SU-DHL-6 (cell line): ENCODE results near the gene SEC11C.
A peak's percentile ranks its signal among the peaks of the same experiment; 100 is the strongest.

ENCODE experiments used
- H2AFZ ChIP-seq: fragments of 200-600 bp; sonication (generic); 2 replicates; pipeline ENCODE4 v1.6.1; 2014; ENCODE audit warnings: low read depth, mild to moderate bottlenecking, moderate library complexity, mixed read lengths, antibody characterized with exemption, low read length; ENCODE audit not compliant: severe bottlenecking
- H3F3A ChIP-seq: fragments of 200-600 bp; shearing (Covaris generic); 2 replicates; pipeline ENCODE4 v1.6.0; 2016; ENCODE audit warnings: antibody characterized with exemption, mild to moderate bottlenecking; ENCODE audit not compliant: insufficient read depth
- H3K27ac ChIP-seq: fragments of 200-600 bp; sonication (generic); 2 replicates; pipeline ENCODE4 v1.5.1; 2016; ENCODE audit warnings: low read depth, mild to moderate bottlenecking, low read length, moderate library complexity, mixed read lengths
- H3K27me3 ChIP-seq: fragments of 200-600 bp; sonication (generic), shearing (Covaris generic); 2 replicates; pipeline ENCODE4 v1.6.0; 2014; ENCODE audit warnings: mild to moderate bottlenecking, low read length
- H3K36me3 ChIP-seq: fragments of 200-600 bp; sonication (generic); 2 replicates; pipeline ENCODE4 v1.6.1; 2014; ENCODE audit warnings: mild to moderate bottlenecking, low read length, mixed read lengths
- H3K4me2 ChIP-seq: fragments of 300-600, 200-600 bp; shearing (Covaris generic), sonication (generic); 2 replicates; pipeline ENCODE4 v1.6.0; 2014; ENCODE audit warnings: low read length, low read depth, mild to moderate bottlenecking; ENCODE audit not compliant: poor library complexity, severe bottlenecking
- H3K4me3 ChIP-seq: fragments of 200-600 bp; sonication (generic); 2 replicates; pipeline ENCODE4 v1.5.1; 2014; ENCODE audit warnings: antibody characterized with exemption, low read length, mild to moderate bottlenecking, mixed read lengths; ENCODE audit not compliant: insufficient read depth, poor library complexity, severe bottlenecking
- H3K79me2 ChIP-seq: fragments of 200-600 bp; sonication (generic); 2 replicates; pipeline ENCODE4 v1.6.1; 2014; ENCODE audit warnings: mild to moderate bottlenecking, low read length, moderate library complexity; ENCODE audit not compliant: insufficient read depth
- H3K9ac ChIP-seq: fragments of 200-600 bp; sonication (generic); 2 replicates; pipeline ENCODE4 v1.7.0; 2014; ENCODE audit warnings: mild to moderate bottlenecking, low read length
- H3K9me2 ChIP-seq: fragments of 200-600 bp; sonication (generic); replicated peaks from 2 replicates; pipeline ENCODE4 v1.6.1; 2014; ENCODE audit warnings: low read length; ENCODE audit not compliant: insufficient read depth
- H3K9me3 ChIP-seq: fragments of 200-600 bp; sonication (generic); 2 replicates; pipeline ENCODE4 v1.6.1; 2014; ENCODE audit warnings: low read length, mixed read lengths; ENCODE audit not compliant: insufficient read depth
- H4K20me1 ChIP-seq: fragments of 200-600 bp; sonication (generic); 2 replicates; pipeline ENCODE4 v1.6.1; 2014; ENCODE audit warnings: low read depth, mild to moderate bottlenecking, antibody characterized with exemption, low read length, moderate library complexity, mixed read lengths
- CTCF ChIP-seq: fragments of 200-600 bp; sonication (generic); IDR thresholded peaks from one replicate; pipeline ENCODE4 v1.5.1; 2017; ENCODE audit warnings: antibody characterized with exemption, mild to moderate bottlenecking, low read length, moderate library complexity; ENCODE audit not compliant: insufficient read depth, poor library complexity, severe bottlenecking
- EZH2phosphoT487 ChIP-seq: fragments of 200-600 bp; sonication (generic), shearing (Covaris generic); conservative IDR thresholded peaks from 2 replicates; pipeline ENCODE4 v1.6.1; 2018; ENCODE audit warnings: mild to moderate bottlenecking, antibody characterized with exemption, low read length, moderate library complexity, mixed read lengths

The SEC11C gene

GRCh38 chr18:59132810-59133465 lies 6.7 kb upstream of the SEC11C start:
- H3K9me3 ChIP-seq, result no peaks in the 10 kb centered on the region
- H3K27me3 ChIP-seq, result peaks cover 3% of the 10 kb centered on the region; the same call in 1 of the 2 replicates
- H3K4me3 ChIP-seq, result no peak overlapping the region
- TF ChIP-seq CTCF (no peak), EZH2phosphoT487 (no peak)
- H3K27ac ChIP-seq, result no peak overlapping the region
- no peaks in the 10 kb centered on the region for H3K79me2 ChIP-seq
- H4K20me1 ChIP-seq, result no peaks in the 10 kb centered on the region
- no peaks in the 10 kb centered on the region for H3K36me3 ChIP-seq
- H3F3A ChIP-seq, result no peaks in the 10 kb centered on the region
- H3K4me2 ChIP-seq, result no peak overlapping the region
- no peak overlapping the region for H3K9ac ChIP-seq
- H2AFZ ChIP-seq, result no peak overlapping the region
- H3K9me2 ChIP-seq, result no peaks in the 10 kb centered on the region

DNA sequence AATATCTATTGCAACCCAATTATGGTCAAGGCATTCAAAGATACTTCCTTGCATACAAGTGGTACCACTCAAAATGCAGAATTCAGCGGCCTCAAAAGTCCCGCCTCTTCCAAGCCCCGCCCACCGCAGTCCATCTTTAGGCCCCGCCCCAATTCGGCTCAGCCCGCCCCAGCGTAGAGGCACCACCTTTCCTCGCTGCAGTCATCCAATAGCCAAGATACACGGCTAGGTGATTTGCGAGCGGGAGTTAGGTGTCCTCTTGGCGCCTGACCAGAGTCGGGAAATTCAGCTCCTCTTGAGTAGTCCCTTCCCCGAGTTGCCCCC lies 431 bp upstream of the SEC11C start:
- peak overlapping the region; percentile 50 for H3K4me2 ChIP-seq
- peak overlapping the region; percentile 75 for H3K4me3 ChIP-seq
- H3K9ac ChIP-seq, result peak overlapping the region; percentile 79
- no peak for TF ChIP-seq CTCF
- TF ChIP-seq EZH2phosphoT487, result no peak
- H2AFZ ChIP-seq, result peak overlapping the region; percentile 46
- H3K9me3 ChIP-seq, result peaks cover 9% of the 10 kb centered on the region; the same call in 1 of the 2 replicates
- no peaks in the 10 kb centered on the region; the same call in 1 of the 2 replicates for H3K36me3 ChIP-seq
- peak overlapping the region; percentile 72 for H3K27ac ChIP-seq
- H4K20me1 ChIP-seq, result no peaks in the 10 kb centered on the region; the same call in 1 of the 2 replicates
- no peaks in the 10 kb centered on the region for H3K9me2 ChIP-seq
- H3F3A ChIP-seq, result no peaks in the 10 kb centered on the region
- no peaks in the 10 kb centered on the region for H3K27me3 ChIP-seq
- peaks cover 34% of the 10 kb centered on the region for H3K79me2 ChIP-seq

DNA sequence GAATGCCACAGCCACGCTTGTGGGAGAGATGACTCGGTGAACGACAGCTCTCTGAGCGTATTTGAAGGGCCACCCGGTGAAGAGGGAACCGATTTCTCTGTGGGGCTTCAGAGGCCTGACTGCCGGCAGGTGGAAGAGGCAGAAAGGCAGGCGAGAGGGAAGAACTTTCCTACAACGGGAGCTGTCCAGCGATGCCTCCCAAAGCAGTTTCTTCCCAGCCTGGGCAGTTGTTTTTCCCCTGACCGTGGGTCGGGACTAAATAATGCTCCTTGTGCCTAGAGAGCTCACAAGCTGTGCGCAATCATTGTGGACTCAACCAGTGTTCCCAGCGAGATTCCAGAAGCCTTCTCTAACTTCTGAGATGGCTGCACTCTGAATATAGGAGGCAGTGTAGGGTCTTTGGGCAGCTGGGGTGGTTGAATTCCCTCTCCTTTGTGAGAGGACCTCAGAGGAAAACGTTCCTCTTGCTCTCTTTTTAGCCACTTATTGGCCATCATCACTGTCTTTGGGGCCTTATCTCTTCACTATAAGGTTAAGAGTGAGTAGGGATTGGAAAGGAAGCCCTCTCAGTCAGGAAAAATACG lies 710 bp downstream of the SEC11C start:
- Histone ChIP-seq H3K36me3 (no peaks in the 10 kb centered on the region; the same call in 1 of the 2 replicates), H3K9me3 (peaks cover 9% of the 10 kb centered on the region; the same call in 1 of the 2 replicates), H3K9ac (peak overlapping the region; percentile 79), H3K4me2 (peak overlapping the region; percentile 67), H3K9me2 (no peaks in the 10 kb centered on the region), H2AFZ (peak overlapping the region; percentile 46), H3K79me2 (peaks cover 44% of the 10 kb centered on the region), H3K27me3 (no peaks in the 10 kb centered on the region), H3K4me3 (peak overlapping the region; percentile 75), H3F3A (no peaks in the 10 kb centered on the region), H3K27ac (no peak overlapping the region), H4K20me1 (no peaks in the 10 kb centered on the region; the same call in 1 of the 2 replicates)
- TF ChIP-seq CTCF (no peak), EZH2phosphoT487 (no peak)
